WI38 (cell line): ENCODE results near the gene TNFSF8.

ENCODE experiments used
- H3K4me3 ChIP-seq: 2 replicates; pipeline ENCODE4 v1.5.1; 2011; ENCODE audit warnings: low read depth, mild to moderate bottlenecking, control low read depth, low read length
- CTCF ChIP-seq: IDR thresholded peaks from 2 replicates; pipeline ENCODE4 v1.5.1; 2012; ENCODE audit warnings: low read depth, mild to moderate bottlenecking, control low read depth, low read length

The TNFSF8 gene

GRCh38 chr9:114856942-114857315 is 73.5 kb downstream of the TNFSF8 start:
- TF ChIP-seq CTCF = no peak
- no peak overlapping the region for H3K4me3 ChIP-seq

GRCh38 chr9:114856215-114856941 is 74.0 kb downstream of the TNFSF8 start:
- H3K4me3 ChIP-seq = no peak overlapping the region
- no peak for TF ChIP-seq CTCF

- no peak for TF ChIP-seq CTCF
- no peak overlapping the region for H3K4me3 ChIP-seq
These were observed 74.9 kb downstream of the TNFSF8 start for GRCh38 chr9:114855488-114855887.

GRCh38 chr9:114854736-114855355 is 75.5 kb downstream of the TNFSF8 start:
- H3K4me3 ChIP-seq = no peak overlapping the region
- TF ChIP-seq CTCF = no peak

GRCh38 chr9:114853071-114853855 is 77.1 kb downstream of the TNFSF8 start:
- TF ChIP-seq CTCF = no peak

GRCh38 chr9:114852050-114852594 is 78.3 kb downstream of the TNFSF8 start:
- H3K4me3 ChIP-seq = no peak overlapping the region
- no peak for TF ChIP-seq CTCF

More at GRCh38 chr9:114853071-114853855, 77.1 kb downstream of the TNFSF8 start:
- H3K4me3 ChIP-seq = no peak overlapping the region
